ENCODE data around the gene SRRM2.

SRRM2 gene

DNA sequence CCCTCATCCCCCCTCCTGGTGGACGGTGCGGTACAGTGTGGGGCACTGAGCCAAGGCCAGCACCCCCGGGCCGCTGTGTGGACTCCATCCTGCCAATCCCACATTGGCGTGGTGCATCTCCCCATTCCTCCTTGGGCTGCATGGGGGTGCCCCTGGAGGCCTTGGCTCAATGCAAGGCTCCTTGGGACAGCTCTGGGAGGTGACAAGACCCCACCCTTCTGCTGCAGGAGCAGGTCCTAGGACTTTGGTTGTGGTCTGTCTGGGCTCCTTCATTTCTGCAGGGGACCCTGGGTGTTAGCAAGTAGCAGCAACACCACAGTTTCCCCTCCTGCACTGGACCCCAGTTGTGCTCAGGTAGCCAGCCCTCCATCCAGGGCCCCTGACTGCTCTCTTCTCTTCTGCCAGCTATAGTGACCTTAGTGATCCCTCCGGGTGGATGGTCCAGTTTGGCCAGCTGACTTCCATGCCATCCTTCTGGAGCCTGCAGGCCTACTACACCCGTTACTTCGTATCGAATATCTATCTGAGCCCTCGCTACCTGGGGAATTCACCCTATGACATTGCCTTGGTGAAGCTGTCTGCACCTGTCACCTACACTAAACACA lies 65.9 kb downstream of the SRRM2 start:
- DNase-seq (ENCODE audit: low read depth in 1 of 2, low spot score in 1 of 2): no peak

- no peak for DNase-seq (ENCODE audit: low read depth in 1 of 2, low spot score in 1 of 2)
These were observed 66.9 kb downstream of the SRRM2 start for GRCh38 chr16:2819179-2819938.

GRCh38 chr16:2819939-2820835 lies 67.7 kb downstream of the SRRM2 start:
- no peak for DNase-seq (ENCODE audit: low read depth in 1 of 2, low spot score in 1 of 2)

Data from stimulated activated CD4-positive, alpha-beta T cell treated with anti-CD3 and anti-CD28 coated beads, Interleukin-15, amount 100 ng/mL, for 1 hour (primary cell).